Measurements from ENCODE around the gene UBE4A. TPM values are rescaled to one million over a fixed set of nuclear protein-coding genes. Genes with fewer than 3 reads are reported as not detected.

Gene UBE4A
- total and polyA plus RNA-seq, 8 donors, result 3.5 to 68.8 (median 25.7) TPM

DNA sequence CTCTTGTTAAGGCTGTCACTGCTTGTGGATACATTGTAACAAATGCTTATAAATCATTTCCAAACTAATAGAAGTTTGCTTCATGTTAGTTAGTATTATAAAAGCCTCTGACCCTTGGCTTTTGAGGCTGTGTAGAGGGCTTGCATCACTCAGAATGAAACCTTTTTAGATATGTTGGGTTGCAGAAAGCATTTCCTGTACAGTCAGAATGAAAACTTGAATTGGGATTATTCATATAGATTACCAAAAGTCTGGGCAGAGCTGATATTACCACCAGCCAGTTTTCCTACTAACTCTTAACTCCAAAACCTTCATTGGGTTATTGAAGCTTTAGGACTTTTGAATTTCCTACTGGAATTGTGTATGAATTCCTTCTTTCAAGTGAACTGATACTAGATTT, 88.9 kb downstream of the UBE4A start:
- Histone ChIP-seq H3K27me3 (no peaks in the 10 kb centered on the region), H3K9me3 (no peaks in the 10 kb centered on the region), H3K27ac (no peak overlapping the region), H3K4me3 (no peak overlapping the region), H3K4me1 (peaks cover 0 to 69% (median 33%) of the 10 kb centered on the region in 4 donors), H3K36me3 (peaks cover 0 to 22% (median 9%) of the 10 kb centered on the region in 4 donors)
- intact Hi-C loops (cut with DNase I; ENCODE audit: low total_unique reads), result no loop called here
- no peak for TF ChIP-seq POLR2AphosphoS5 (IDR thresholded peaks at IDR 0.05)
- no peak for TF ChIP-seq POLR2A (IDR thresholded peaks at IDR 0.05)
- no peak for TF ChIP-seq EP300 (IDR thresholded peaks at IDR 0.05)
- TF ChIP-seq, protein P1, sequence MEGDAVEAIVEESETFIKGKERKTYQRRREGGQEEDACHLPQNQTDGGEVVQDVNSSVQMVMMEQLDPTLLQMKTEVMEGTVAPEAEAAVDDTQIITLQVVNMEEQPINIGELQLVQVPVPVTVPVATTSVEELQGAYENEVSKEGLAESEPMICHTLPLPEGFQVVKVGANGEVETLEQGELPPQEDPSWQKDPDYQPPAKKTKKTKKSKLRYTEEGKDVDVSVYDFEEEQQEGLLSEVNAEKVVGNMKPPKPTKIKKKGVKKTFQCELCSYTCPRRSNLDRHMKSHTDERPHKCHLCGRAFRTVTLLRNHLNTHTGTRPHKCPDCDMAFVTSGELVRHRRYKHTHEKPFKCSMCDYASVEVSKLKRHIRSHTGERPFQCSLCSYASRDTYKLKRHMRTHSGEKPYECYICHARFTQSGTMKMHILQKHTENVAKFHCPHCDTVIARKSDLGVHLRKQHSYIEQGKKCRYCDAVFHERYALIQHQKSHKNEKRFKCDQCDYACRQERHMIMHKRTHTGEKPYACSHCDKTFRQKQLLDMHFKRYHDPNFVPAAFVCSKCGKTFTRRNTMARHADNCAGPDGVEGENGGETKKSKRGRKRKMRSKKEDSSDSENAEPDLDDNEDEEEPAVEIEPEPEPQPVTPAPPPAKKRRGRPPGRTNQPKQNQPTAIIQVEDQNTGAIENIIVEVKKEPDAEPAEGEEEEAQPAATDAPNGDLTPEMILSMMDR (IDR thresholded peaks at IDR 0.05), result no peak
- no peak for DNase-seq

Small RNA genes lying within 50 kb of the gene (small RNA-seq; reads per million reads assigned to genes)
- gene AP001582.1, result 0 reads per million in 4 donors

Other genes starting within 250 kb of the UBE4A start
- 1 to 10 TPM in 2 of 5 donors, not detected in 3; 2.2 to 3.6 TPM for gene SCN4B, start 206.8 kb upstream of the UBE4A start, total RNA-seq
- 1 to 10 TPM in 2 of 3 donors, under 1 TPM in 1; 0.75 to 1.6 (median 1.2) TPM for gene SCN4B, start 206.8 kb upstream of the UBE4A start, polyA plus RNA-seq
- under 1 TPM in 2 of 5 donors, not detected in 3; 0.29 to 0.92 TPM for gene SCN2B, start 183.0 kb upstream of the UBE4A start, total RNA-seq
- under 1 TPM; 0.12 to 0.46 (median 0.23) TPM for gene SCN2B, start 183.0 kb upstream of the UBE4A start, polyA plus RNA-seq
- 10 to 100 TPM in 4 of 5 donors, 1 to 10 TPM in 1; 9.2 to 35.0 (median 21.4) TPM for gene JAML, start 134.6 kb upstream of the UBE4A start, total RNA-seq
- gene JAML, start 134.6 kb upstream of the UBE4A start, polyA plus RNA-seq, result 10 to 100 TPM in 1 of 3 donors, 1 to 10 TPM in 2; 3.7 to 14.5 (median 4.6) TPM
- 10 to 100 TPM in 1 of 5 donors, 1 to 10 TPM in 3, under 1 TPM in 1; 0.45 to 20.0 (median 6.7) TPM for gene MPZL3, start 107.2 kb upstream of the UBE4A start, total RNA-seq
- 1 to 10 TPM; 2.1 to 7.2 (median 3.4) TPM for gene MPZL3, start 107.2 kb upstream of the UBE4A start, polyA plus RNA-seq
- gene MPZL2, start 95.3 kb upstream of the UBE4A start, total RNA-seq, result 10 to 100 TPM in 4 of 5 donors, under 1 TPM in 1; 0.58 to 97.2 (median 56.7) TPM
- 10 to 100 TPM; 12.2 to 79.1 (median 35.4) TPM for gene MPZL2, start 95.3 kb upstream of the UBE4A start, polyA plus RNA-seq
- gene CD3E, start 54.9 kb upstream of the UBE4A start, total RNA-seq, result 10 to 100 TPM in 1 of 5 donors, 1 to 10 TPM in 2, not detected in 2; 2.4 to 15.8 (median 7.1) TPM
- gene CD3E, start 54.9 kb upstream of the UBE4A start, polyA plus RNA-seq, result 1 to 10 TPM; 2.3 to 6.7 (median 4.5) TPM
- gene CD3D, start 16.9 kb upstream of the UBE4A start, total RNA-seq, result 10 to 100 TPM in 2 of 5 donors, 1 to 10 TPM in 1, not detected in 2; 4.6 to 24.0 (median 16.1) TPM
- gene CD3D, start 16.9 kb upstream of the UBE4A start, polyA plus RNA-seq, result 1 to 10 TPM; 2.2 to 9.2 (median 4.7) TPM
- 1 to 10 TPM in 3 of 5 donors, not detected in 2; 1.2 to 9.5 (median 4.2) TPM for gene CD3G, start 15.3 kb upstream of the UBE4A start, total RNA-seq
- gene CD3G, start 15.3 kb upstream of the UBE4A start, polyA plus RNA-seq, result under 1 TPM in 2 of 3 donors, not detected in 1; 0.18 to 0.76 TPM
- gene ATP5MG, start 42.0 kb downstream of the UBE4A start, total RNA-seq, result 100 to 1,000 TPM in 4 of 5 donors, 10 to 100 TPM in 1; 98.5 to 152 (median 113) TPM
- 100 to 1,000 TPM; 233 to 312 (median 288) TPM for gene ATP5MG, start 42.0 kb downstream of the UBE4A start, polyA plus RNA-seq
- gene KMT2A, start 76.9 kb downstream of the UBE4A start, total RNA-seq, result 10 to 100 TPM; 22.0 to 98.2 (median 79.8) TPM
- 1 to 10 TPM; 4.5 to 6.4 (median 5.3) TPM for gene KMT2A, start 76.9 kb downstream of the UBE4A start, polyA plus RNA-seq
- 10 to 100 TPM in 1 of 5 donors, not detected in 4; 56.8 TPM for gene TTC36, start 167.9 kb downstream of the UBE4A start, total RNA-seq
- gene TTC36, start 167.9 kb downstream of the UBE4A start, polyA plus RNA-seq, result 1 to 10 TPM in 1 of 3 donors, under 1 TPM in 1, not detected in 1; 0.58 to 2.0 TPM
- gene TMEM25, start 171.6 kb downstream of the UBE4A start, total RNA-seq, result 10 to 100 TPM in 2 of 5 donors, 1 to 10 TPM in 2, not detected in 1; 8.2 to 52.7 (median 17.5) TPM
- 10 to 100 TPM in 1 of 3 donors, 1 to 10 TPM in 2; 4.0 to 11.8 (median 8.5) TPM for gene TMEM25, start 171.6 kb downstream of the UBE4A start, polyA plus RNA-seq
- 100 to 1,000 TPM in 1 of 5 donors, 10 to 100 TPM in 3, 1 to 10 TPM in 1; 3.5 to 113 (median 28.4) TPM for gene IFT46, start 206.3 kb downstream of the UBE4A start, total RNA-seq
- gene IFT46, start 206.3 kb downstream of the UBE4A start, polyA plus RNA-seq, result 10 to 100 TPM; 15.4 to 17.9 (median 17.5) TPM
- 100 to 1,000 TPM in 1 of 5 donors, 10 to 100 TPM in 4; 22.0 to 115 (median 60.0) TPM for gene ARCN1, start 212.8 kb downstream of the UBE4A start, total RNA-seq
- 100 to 1,000 TPM in 1 of 3 donors, 10 to 100 TPM in 2; 50.7 to 107 (median 60.2) TPM for gene ARCN1, start 212.8 kb downstream of the UBE4A start, polyA plus RNA-seq
- gene PHLDB1, start 248.0 kb downstream of the UBE4A start, total RNA-seq, result 100 to 1,000 TPM in 1 of 5 donors, 10 to 100 TPM in 4; 34.4 to 291 (median 50.2) TPM
- 10 to 100 TPM; 28.4 to 43.1 (median 39.7) TPM for gene PHLDB1, start 248.0 kb downstream of the UBE4A start, polyA plus RNA-seq